Naive thymus-derived CD8-positive, alpha-beta T cell (primary cell): ENCODE results near the gene SAMD4A. TPM values are rescaled to one million over a fixed set of nuclear protein-coding genes. Genes with fewer than 3 reads are reported as not detected.
"Not testable (repeated sequence)": the region's sequence is repeated elsewhere in the genome, so short reads cannot be mapped to it uniquely, and the experiment has no call there.

ENCODE experiments used
- ATAC-seq, 2 donors: fragments of 150-1000 bp; cut with Tn5 transposase in 1 of 2; sonication (Bioruptor Pico), chemical (Tn5 transposase) in 1 of 2; 1 replicate in 1 of 2; 2 replicates in 1 of 2; pipeline ENCODE4 v1.10.0; 2021; ENCODE audit warnings: mild to moderate bottlenecking in 2 of 2, moderate library complexity in 2 of 2
- POLR2A ChIA-PET: fragments of 350-600 bp; sonication (Branson Sonifier 250); formaldehyde crosslinking; loops from one replicate; lab custom pipeline; 2021; ENCODE audit warnings: antibody characterized with exemption; lab: Charles Lee
- DNase-seq, 10 donors: peaks; one replicate each; pipeline versions ENCODE4 v3.0.0 to v3.0.0-alpha.2; 2020 to 2022
- H3K27ac Mint-ChIP-seq, 10 donors: one replicate each; pipeline ENCODE4 v1.8.0; 2020 to 2022; ENCODE audit warnings: mild to moderate bottlenecking in 10 of 10, mixed read lengths in 10 of 10, moderate library complexity in 4 of 10, inconsistent platforms in 1 of 10
- H3K27me3 Mint-ChIP-seq, 5 donors: one replicate each; pipeline ENCODE4 v1.8.0; 2021 to 2022; ENCODE audit warnings: mixed read lengths in 5 of 5
- H3K36me3 Mint-ChIP-seq, 3 donors: one replicate each; pipeline ENCODE4 v1.8.0; 2020 to 2022; ENCODE audit warnings: mixed read lengths in 3 of 3, mild to moderate bottlenecking in 2 of 3, inconsistent platforms in 1 of 3
- H3K4me1 Mint-ChIP-seq, 4 donors: one replicate each; pipeline ENCODE4 v1.8.0; 2021 to 2022; ENCODE audit warnings: mixed read lengths in 4 of 4
- H3K4me3 Mint-ChIP-seq, 10 donors: one replicate each; pipeline ENCODE4 v1.8.0; 2020 to 2022; ENCODE audit warnings: mild to moderate bottlenecking in 10 of 10, mixed read lengths in 10 of 10, moderate library complexity in 6 of 10, inconsistent platforms in 1 of 10
- H3K9me3 Mint-ChIP-seq, 9 donors: one replicate each; pipeline ENCODE4 v1.8.0; 2020 to 2022; ENCODE audit warnings: mixed read lengths in 9 of 9, mild to moderate bottlenecking in 3 of 9, inconsistent platforms in 1 of 9, moderate library complexity in 1 of 9
- polyA plus RNA-seq, 3 donors: library from polyadenylated mRNA; unstranded; fragments of 300-500 nt; fragmentation: Illumina TruSeq; gene quantifications; one replicate each; pipeline ENCODE4 v1.2.3, GENCODE V29; 2021
- total RNA-seq, 8 experiments: library from RNA in 2 of 8; stranded (reverse) in 2 of 8; gene quantifications; one replicate each; pipeline ENCODE4 v1.2.3 and lab custom pipeline; 2021 to 2026

The SAMD4A gene
- total and polyA plus RNA-seq, 5 experiments from 2014 or later: 0.85 to 0.99 TPM; not detected in 3

- POLR2A ChIA-PET: no interaction called here
- H3K27ac Mint-ChIP-seq: no peak overlapping the region
- H3K4me1 Mint-ChIP-seq: no peaks in the 10 kb centered on the region
- DNase-seq: no peak
- peaks cover 0 to 8% (median 2%) of the 10 kb centered on the region in 5 donors for H3K27me3 Mint-ChIP-seq
- ATAC-seq: no peak
- peaks cover 0 to 10% (median 2%) of the 10 kb centered on the region in 9 donors for H3K9me3 Mint-ChIP-seq
- peaks cover 0 to 3% (median 0%) of the 10 kb centered on the region in 3 donors for H3K36me3 Mint-ChIP-seq
- H3K4me3 Mint-ChIP-seq: no peak overlapping the region
Observed at GRCh38 chr14:54794796-54795195, 227.9 kb downstream of the SAMD4A start.

GRCh38 chr14:54796961-54797360 is 230.0 kb downstream of the SAMD4A start:
- Mint-ChIP-seq H3K4me1 (no peaks in the 10 kb centered on the region), H3K27ac (no peak overlapping the region), H3K9me3 (peaks cover 0 to 10% (median 2%) of the 10 kb centered on the region in 9 donors)

GRCh38 chr14:54797556-54797955 is 230.6 kb downstream of the SAMD4A start:
- Mint-ChIP-seq H3K36me3 (peaks cover 0 to 3% (median 0%) of the 10 kb centered on the region in 3 donors), H3K27ac (no peak overlapping the region), H3K9me3 (peaks cover 0 to 10% (median 2%) of the 10 kb centered on the region in 9 donors), H3K4me1 (no peaks in the 10 kb centered on the region), H3K27me3 (peaks cover 5 to 21% (median 9%) of the 10 kb centered on the region in 5 donors), H3K4me3 (no peak overlapping the region)
- POLR2A ChIA-PET: no interaction called here
- DNase-seq (no peak), ATAC-seq (no peak)

More at GRCh38 chr14:54796961-54797360, 230.0 kb downstream of the SAMD4A start:
- ATAC-seq (no peak), DNase-seq (no peak)
- Mint-ChIP-seq H3K36me3 (peaks cover 0 to 3% (median 0%) of the 10 kb centered on the region in 3 donors), H3K4me3 (no peak overlapping the region), H3K27me3 (peaks cover 5 to 21% (median 9%) of the 10 kb centered on the region in 5 donors)
- POLR2A ChIA-PET: no interaction called here

- H3K4me3 Mint-ChIP-seq: no peak overlapping the region
- POLR2A ChIA-PET: no interaction called here
- H3K27me3 Mint-ChIP-seq: peaks cover 5 to 21% (median 9%) of the 10 kb centered on the region in 5 donors
- no peak for ATAC-seq
- H3K27ac Mint-ChIP-seq: no peak overlapping the region
- peaks cover 0 to 3% (median 0%) of the 10 kb centered on the region in 3 donors for H3K36me3 Mint-ChIP-seq
- peaks cover 0 to 10% (median 2%) of the 10 kb centered on the region in 9 donors for H3K9me3 Mint-ChIP-seq
- DNase-seq: no peak
- H3K4me1 Mint-ChIP-seq: no peaks in the 10 kb centered on the region
Observed at GRCh38 chr14:54797986-54798385, 231.1 kb downstream of the SAMD4A start.

GRCh38 chr14:54798465-54799124 is 231.7 kb downstream of the SAMD4A start:
- H3K4me3 Mint-ChIP-seq: no peak overlapping the region
- ATAC-seq (no peak), DNase-seq (no peak)
- peaks cover 5 to 21% (median 12%) of the 10 kb centered on the region in 5 donors for H3K27me3 Mint-ChIP-seq
- H3K9me3 Mint-ChIP-seq: peaks cover 0 to 10% (median 2%) of the 10 kb centered on the region in 9 donors
- POLR2A ChIA-PET: no interaction called here
- H3K27ac Mint-ChIP-seq: no peak overlapping the region
- peaks cover 0 to 3% (median 0%) of the 10 kb centered on the region in 3 donors for H3K36me3 Mint-ChIP-seq
- H3K4me1 Mint-ChIP-seq: no peaks in the 10 kb centered on the region

- H3K36me3 Mint-ChIP-seq, POLR2A ChIA-PET, DNase-seq, H3K4me3 Mint-ChIP-seq, H3K4me1 Mint-ChIP-seq, H3K9me3 Mint-ChIP-seq, ATAC-seq: not testable (repeated sequence)
- peak overlapping the region in 1 of 10 donors; percentile 65 for H3K27ac Mint-ChIP-seq
- H3K27me3 Mint-ChIP-seq: peaks cover 3 to 30% (median 22%) of the 10 kb centered on the region in 5 donors
Observed at GRCh38 chr14:54801482-54801881, 234.6 kb downstream of the SAMD4A start.

GRCh38 chr14:54803396-54803795 is 236.5 kb downstream of the SAMD4A start:
- ATAC-seq: peak in 1 of 2 donors; percentile 25
- Mint-ChIP-seq H3K9me3 (no peaks in the 10 kb centered on the region), H3K27me3 (peaks cover 6 to 38% (median 24%) of the 10 kb centered on the region in 5 donors), H3K4me3 (no peak overlapping the region), H3K4me1 (peaks cover 3 to 6% (median 4%) of the 10 kb centered on the region in 4 donors), H3K27ac (no peak overlapping the region), H3K36me3 (no peaks in the 10 kb centered on the region)
- peak in 1 of 10 donors; percentile 3 for DNase-seq
- POLR2A ChIA-PET: no interaction called here

- Mint-ChIP-seq H3K27ac (peak overlapping the region in 1 of 10 donors; percentile 41), H3K27me3 (peaks cover 6 to 38% (median 24%) of the 10 kb centered on the region in 5 donors)
Observed at GRCh38 chr14:54803926-54804537, 237.1 kb downstream of the SAMD4A start.

GRCh38 chr14:54804538-54805041 is 237.7 kb downstream of the SAMD4A start:
- POLR2A ChIA-PET: no interaction called here
- Mint-ChIP-seq H3K27ac (no peak overlapping the region), H3K27me3 (peaks cover 6 to 38% (median 23%) of the 10 kb centered on the region in 5 donors), H3K36me3 (no peaks in the 10 kb centered on the region), H3K9me3 (no peaks in the 10 kb centered on the region), H3K4me3 (no peak overlapping the region), H3K4me1 (peaks cover 3 to 6% (median 4%) of the 10 kb centered on the region in 4 donors)
- ATAC-seq (no peak), DNase-seq (no peak)

More at GRCh38 chr14:54803926-54804537, 237.1 kb downstream of the SAMD4A start:
- no peak overlapping the region for H3K4me3 Mint-ChIP-seq
- H3K36me3 Mint-ChIP-seq: no peaks in the 10 kb centered on the region
- H3K4me1 Mint-ChIP-seq: peaks cover 3 to 6% (median 4%) of the 10 kb centered on the region in 4 donors
- DNase-seq (no peak), ATAC-seq (no peak)
- no peaks in the 10 kb centered on the region for H3K9me3 Mint-ChIP-seq
- POLR2A ChIA-PET: no interaction called here

- H3K27ac Mint-ChIP-seq: peak overlapping the region in 1 of 10 donors; percentile 54
- no peaks in the 10 kb centered on the region for H3K9me3 Mint-ChIP-seq
- DNase-seq: no peak
Observed at GRCh38 chr14:54805070-54805444, 238.1 kb downstream of the SAMD4A start.

GRCh38 chr14:54805445-54806322 is 238.8 kb downstream of the SAMD4A start:
- Mint-ChIP-seq H3K27me3 (peaks cover 6 to 33% (median 13%) of the 10 kb centered on the region in 5 donors), H3K4me3 (no peak overlapping the region)

More at GRCh38 chr14:54805070-54805444, 238.1 kb downstream of the SAMD4A start:
- Mint-ChIP-seq H3K4me1 (peaks cover 3 to 6% (median 4%) of the 10 kb centered on the region in 4 donors), H3K4me3 (no peak overlapping the region), H3K27me3 (peaks cover 6 to 35% (median 19%) of the 10 kb centered on the region in 5 donors), H3K36me3 (no peaks in the 10 kb centered on the region)
- POLR2A ChIA-PET: no interaction called here
- ATAC-seq: no peak

GRCh38 chr14:54806616-54807015 is 239.7 kb downstream of the SAMD4A start:
- no peak overlapping the region for H3K27ac Mint-ChIP-seq
- no peak overlapping the region for H3K4me3 Mint-ChIP-seq
- H3K36me3 Mint-ChIP-seq: no peaks in the 10 kb centered on the region
- H3K9me3 Mint-ChIP-seq: no peaks in the 10 kb centered on the region
- peaks cover 3 to 6% (median 4%) of the 10 kb centered on the region in 4 donors for H3K4me1 Mint-ChIP-seq
- peaks cover 3 to 31% (median 16%) of the 10 kb centered on the region in 5 donors for H3K27me3 Mint-ChIP-seq
- ATAC-seq (no peak), DNase-seq (no peak)
- POLR2A ChIA-PET: no interaction called here

More at GRCh38 chr14:54805445-54806322, 238.8 kb downstream of the SAMD4A start:
- POLR2A ChIA-PET: no interaction called here
- Mint-ChIP-seq H3K27ac (peak overlapping the region in 3 of 10 donors; percentile 47 to 56 (median 54)), H3K9me3 (no peaks in the 10 kb centered on the region), H3K4me1 (peaks cover 3 to 6% (median 4%) of the 10 kb centered on the region in 4 donors), H3K36me3 (no peaks in the 10 kb centered on the region)
- DNase-seq (peak; percentile 40 to 79 (median 62)), ATAC-seq (peak; percentile 80 to 89)
